CD4-positive, alpha-beta T cell treated with Interleukin-17A for 1 hour (primary cell): Measurements from ENCODE around the gene IGFN1.
"Not testable (repeated sequence)": the region's sequence is repeated elsewhere in the genome, so short reads cannot be mapped to it uniquely, and the experiment has no call there.

Experiments
- DNase-seq: peaks from one replicate; pipeline ENCODE4 v3.0.0-alpha.2; 2020

The IGFN1 gene

GRCh38 chr1:201251851-201252430, 61.3 kb downstream of the IGFN1 start:
- DNase-seq, result no peak

- DNase-seq, result no peak
Observed at GRCh38 chr1:201252944-201253371, 62.3 kb downstream of the IGFN1 start.

- no peak for DNase-seq
Observed at GRCh38 chr1:201253411-201253810, 62.8 kb downstream of the IGFN1 start.

- no peak for DNase-seq
Observed at GRCh38 chr1:201253906-201254624, 63.4 kb downstream of the IGFN1 start.

GRCh38 chr1:201254625-201255478, 64.2 kb downstream of the IGFN1 start:
- DNase-seq, result peak; percentile 51

GRCh38 chr1:201255479-201256362, 65.1 kb downstream of the IGFN1 start:
- DNase-seq, result no peak

- DNase-seq, result not testable (repeated sequence)
Observed at GRCh38 chr1:201258132-201258531, 67.5 kb downstream of the IGFN1 start.

GRCh38 chr1:201258763-201259230, 68.2 kb downstream of the IGFN1 start:
- no peak for DNase-seq

GRCh38 chr1:201259476-201260235, 69.0 kb downstream of the IGFN1 start:
- no peak for DNase-seq

- no peak for DNase-seq
Observed at GRCh38 chr1:201260236-201260590, 69.6 kb downstream of the IGFN1 start.

GRCh38 chr1:201260648-201261311, 70.2 kb downstream of the IGFN1 start:
- DNase-seq, result no peak

GRCh38 chr1:201261771-201262547, 71.3 kb downstream of the IGFN1 start:
- no peak for DNase-seq

- DNase-seq, result no peak
Observed at GRCh38 chr1:201262963-201263608, 72.5 kb downstream of the IGFN1 start.

GRCh38 chr1:201264072-201264471, 73.4 kb downstream of the IGFN1 start:
- no peak for DNase-seq

- DNase-seq, result no peak
Observed at GRCh38 chr1:201264554-201264953, 73.9 kb downstream of the IGFN1 start.

GRCh38 chr1:201265756-201266155, 75.1 kb downstream of the IGFN1 start:
- DNase-seq, result no peak

GRCh38 chr1:201266276-201266675, 75.7 kb downstream of the IGFN1 start:
- no peak for DNase-seq

GRCh38 chr1:201266774-201267173, 76.2 kb downstream of the IGFN1 start:
- no peak for DNase-seq

- no peak for DNase-seq
Observed at GRCh38 chr1:201267481-201268229, 77.0 kb downstream of the IGFN1 start.
